H1 (cell line): ENCODE results near the gene THTPA. TPM values are rescaled to one million over a fixed set of nuclear protein-coding genes. Genes with fewer than 3 reads are reported as not detected.

Experiments used
- CTCF ChIA-PET: fragments of 300-600 bp; sonication (Branson Sonifier 250); formaldehyde crosslinking; loops from one replicate; lab custom pipeline; 2021; ENCODE audit not compliant: partially characterized antibody; lab: Charles Lee
- POLR2A ChIA-PET: fragments of 300-600 bp; sonication (Branson Sonifier 250); formaldehyde crosslinking; loops from one replicate; lab custom pipeline; 2021; ENCODE audit warnings: inconsistent platforms; ENCODE audit not compliant: partially characterized antibody; lab: Charles Lee
- DNase-seq, 2 experiments: peaks; one replicate each; pipeline versions ENCODE4 v3.0.0 to v3.0.0-alpha.2; 2010 to 2022; ENCODE audit warnings: low spot score in 2 of 2, low read depth in 1 of 2, mixed read lengths in 1 of 2
- FAIRE-seq: peaks from 2 replicates; lab custom pipeline; 2011; peaks lifted over from hg19 to GRCh38; lab: Jason Lieb, UNC
- H2AFZ ChIP-seq: 2 replicates; pipeline ENCODE4 v1.8.1; 2012; ENCODE audit warnings: low read length, inconsistent platforms
- H2AK5ac ChIP-seq: 2 replicates; pipeline ENCODE4 v1.6.1; 2013; ENCODE audit warnings: low read depth, low read length
- H2BK120ac ChIP-seq: replicated peaks from 2 replicates; pipeline ENCODE3; 2013; ENCODE audit warnings: low read depth, low read length, inconsistent platforms
- H2BK12ac ChIP-seq: 2 replicates; pipeline ENCODE4 v1.6.1; 2013; ENCODE audit warnings: low read depth, low read length
- H2BK15ac ChIP-seq: 2 replicates; pipeline ENCODE4 v1.6.1; 2013; ENCODE audit warnings: low read length
- H2BK20ac ChIP-seq: 2 replicates; pipeline ENCODE4 v1.6.1; 2013; ENCODE audit warnings: low read length
- H2BK5ac ChIP-seq: 2 replicates; pipeline ENCODE4 v1.6.1; 2013; ENCODE audit warnings: low read depth, low read length
- H3K14ac ChIP-seq: 2 replicates; pipeline ENCODE4 v1.6.1; 2013; ENCODE audit warnings: inconsistent platforms; ENCODE audit not compliant: insufficient read length
- H3K18ac ChIP-seq: 2 replicates; pipeline ENCODE4 v1.6.1; 2013; ENCODE audit warnings: low read length; ENCODE audit errors: extremely low read depth
- H3K23ac ChIP-seq: 2 replicates; pipeline ENCODE4 v1.6.1; 2013; ENCODE audit warnings: inconsistent platforms; ENCODE audit not compliant: insufficient read length
- H3K23me2 ChIP-seq: 2 replicates; pipeline ENCODE4 v1.6.1; 2013; ENCODE audit warnings: low read depth, low read length
- H3K27ac ChIP-seq: 2 replicates; pipeline ENCODE4 v1.6.1; 2011; ENCODE audit warnings: low read depth, low read length, inconsistent platforms
- H3K27me3 ChIP-seq, 4 experiments: replicated peaks in 1 of 4; 1 replicate in 1 of 4; 2 replicates in 3 of 4; pipeline versions ENCODE4 v1.6.1 to v1.8.1; 2011 to 2013; ENCODE audit warnings: low read length in 3 of 4, mild to moderate bottlenecking in 3 of 4, inconsistent platforms in 2 of 4, mixed read lengths in 2 of 4, moderate library complexity in 1 of 4; ENCODE audit not compliant: control insufficient read depth in 3 of 4, insufficient read depth in 3 of 4; ENCODE audit errors: extremely low read depth in 1 of 4
- H3K36me3 ChIP-seq, 4 experiments: 2 replicates each; pipeline versions ENCODE4 v1.6.1 to v1.8.1; 2011 to 2013; ENCODE audit warnings: mild to moderate bottlenecking in 4 of 4, low read length in 3 of 4, moderate library complexity in 2 of 4, control low read depth in 1 of 4, inconsistent platforms in 1 of 4; ENCODE audit not compliant: insufficient read depth in 4 of 4, control insufficient read depth in 2 of 4
- H3K4ac ChIP-seq: replicated peaks from 2 replicates; pipeline ENCODE3; 2013; ENCODE audit warnings: low read length, low read depth, mixed read lengths, inconsistent platforms; ENCODE audit not compliant: insufficient read length
- H3K4me1 ChIP-seq, 4 experiments: replicated peaks in 1 of 4; 1 replicate in 1 of 4; 2 replicates in 3 of 4; pipeline versions ENCODE4 v1.6.1 to v1.8.1; 2011 to 2013; ENCODE audit warnings: low read length in 3 of 4, inconsistent platforms in 2 of 4, mixed read lengths in 1 of 4; ENCODE audit not compliant: insufficient read depth in 4 of 4, control insufficient read depth in 3 of 4
- H3K4me2 ChIP-seq, 2 experiments: 2 replicates each; pipeline versions ENCODE4 v1.6.1 to v1.8.1; 2011 to 2013; ENCODE audit warnings: low read depth in 2 of 2, low read length in 2 of 2, control low read depth in 1 of 2, inconsistent platforms in 1 of 2, mild to moderate bottlenecking in 1 of 2; ENCODE audit not compliant: insufficient read depth in 1 of 2
- H3K4me3 ChIP-seq, 4 experiments: fragments of 200-600, 300-600 bp in 1 of 4; sonication (generic), shearing (Covaris generic), sonication (Bioruptor Twin) in 1 of 4; 2 replicates each; pipeline versions ENCODE4 v1.5.1 to v1.8.1; 2011 to 2016; ENCODE audit warnings: low read length in 4 of 4, low read depth in 3 of 4, control low read depth in 2 of 4, inconsistent platforms in 2 of 4, mild to moderate bottlenecking in 2 of 4, mixed read lengths in 1 of 4, moderate library complexity in 1 of 4; ENCODE audit not compliant: insufficient read depth in 2 of 4; ENCODE audit errors: extremely low read depth in 1 of 4
- H3K56ac ChIP-seq: replicated peaks from 2 replicates; pipeline ENCODE3; 2013; ENCODE audit warnings: low read depth, mild to moderate bottlenecking, mixed read lengths, low read length, inconsistent platforms; ENCODE audit not compliant: insufficient read length
- H3K79me1 ChIP-seq: 2 replicates; pipeline ENCODE4 v1.6.1; 2013; ENCODE audit warnings: low read depth, low read length, control low read depth
- H3K79me2 ChIP-seq, 2 experiments: 2 replicates each; pipeline versions ENCODE4 v1.6.1 to v1.8.1; 2012 to 2013; ENCODE audit warnings: low read length in 2 of 2, mild to moderate bottlenecking in 2 of 2, inconsistent platforms in 1 of 2; ENCODE audit not compliant: insufficient read depth in 2 of 2, control insufficient read depth in 1 of 2
- H3K9ac ChIP-seq, 4 experiments: replicated peaks in 1 of 4; 1 replicate in 1 of 4; 2 replicates in 3 of 4; pipeline versions ENCODE4 v1.6.1 to v1.8.1; 2011 to 2013; ENCODE audit warnings: low read depth in 3 of 4, low read length in 3 of 4, control low read depth in 2 of 4, mild to moderate bottlenecking in 2 of 4, moderate library complexity in 2 of 4, inconsistent platforms in 1 of 4; ENCODE audit errors: extremely low read depth in 1 of 4
- H3K9me3 ChIP-seq, 2 experiments: 2 replicates each; pipeline versions ENCODE4 v1.6.1 to v1.8.1; 2012 to 2013; ENCODE audit warnings: mild to moderate bottlenecking in 2 of 2, moderate library complexity in 2 of 2, control low read depth in 1 of 2, inconsistent platforms in 1 of 2, low read depth in 1 of 2, low read length in 1 of 2, mixed read lengths in 1 of 2; ENCODE audit not compliant: insufficient read depth in 2 of 2
- H4K20me1 ChIP-seq, 2 experiments: replicated peaks in 1 of 2; 2 replicates each; pipeline versions ENCODE3 to v1.8.1; 2011 to 2013; ENCODE audit warnings: inconsistent platforms in 2 of 2, low read length in 2 of 2, mild to moderate bottlenecking in 1 of 2; ENCODE audit not compliant: insufficient read depth in 2 of 2, control insufficient read depth in 1 of 2
- H4K5ac ChIP-seq: 2 replicates; pipeline ENCODE4 v1.6.1; 2013; ENCODE audit warnings: low read length, low read depth, mixed read lengths, inconsistent platforms; ENCODE audit not compliant: insufficient read length
- H4K8ac ChIP-seq: 2 replicates; pipeline ENCODE4 v1.8.0; 2013; ENCODE audit warnings: mild to moderate bottlenecking, moderate library complexity, low read length, inconsistent platforms; ENCODE audit not compliant: insufficient read depth; ENCODE audit errors: extremely low read depth
- H4K91ac ChIP-seq: replicated peaks from 2 replicates; pipeline ENCODE3; 2013; ENCODE audit warnings: low read length, mixed read lengths, inconsistent platforms; ENCODE audit not compliant: insufficient read length
- EP300 ChIP-seq, 2 experiments: IDR thresholded peaks; 1 replicate in 1 of 2; 2 replicates in 1 of 2; pipeline ENCODE4 v1.6.1; 2011 to 2012; ENCODE audit warnings: low read depth in 2 of 2, low read length in 2 of 2, mild to moderate bottlenecking in 2 of 2, borderline replicate concordance in 1 of 2, inconsistent platforms in 1 of 2, moderate library complexity in 1 of 2
- RAD21 ChIP-seq, 2 experiments: IDR thresholded peaks in 1 of 2; conservative IDR thresholded peaks in 1 of 2; 2 replicates each; pipeline ENCODE4 v1.6.1; 2011; ENCODE audit warnings: low read depth in 2 of 2, low read length in 2 of 2, improper control_type of control experiment in 1 of 2, inconsistent platforms in 1 of 2, mild to moderate bottlenecking in 1 of 2, moderate library complexity in 1 of 2
- WGBS, 2 experiments: shearing (Covaris generic) in 1 of 2; methylation state at CpG; one replicate each; pipeline versions ENCODE4 v1.1.6 to v1.1.7; 2013 to 2015; ENCODE audit warnings: low lambda C conversion rate in 2 of 2, mixed read lengths in 2 of 2, inconsistent platforms in 1 of 2, low coverage in 1 of 2, missing lambda C conversion rate in 1 of 2; ENCODE audit not compliant: insufficient replicate concordance in 2 of 2, insufficient coverage in 1 of 2, insufficient read length in 1 of 2; ENCODE audit errors: extremely low coverage in 1 of 2, missing lambda C conversion rate in 1 of 2; 5-methylcytosine and 5-hydroxymethylcytosine counted together
- polyA plus RNA-seq, 7 experiments: library from polyadenylated mRNA; depleted of rRNA in 3 of 7; stranded (reverse) in 5 of 7; unstranded in 2 of 7; fragments of >200 nt in 5 of 7; fragments of 200-250 nt in 2 of 7; gene quantifications; 1 replicate in 5 of 7; 2 replicates in 1 of 7; 4 replicates in 1 of 7; pipeline versions ENCODE4 v1.2.1 to v1.2.3, GENCODE V29; 2011 to 2013; ENCODE audit warnings: missing spikeins in 2 of 7, mixed read lengths in 2 of 7
- total RNA-seq: library from RNA; stranded (reverse); fragmentation: NEBNext Ultra II Directional; extraction: Animal tissue kit (Norgen Biotek cat#: 25700); gene quantifications from 2 replicates; pipeline ENCODE4 v1.2.1, GENCODE V29; 2021
- TF ChIP-seq, protein P1 (sequence below), 3 experiments: IDR thresholded peaks; 1 replicate in 2 of 3; 2 replicates in 1 of 3; pipeline versions ENCODE4 v1.5.1 to v1.6.1; 2011; ENCODE audit warnings: low read length in 3 of 3, mild to moderate bottlenecking in 3 of 3, inconsistent platforms in 2 of 3, low read depth in 1 of 3, moderate library complexity in 1 of 3; ENCODE audit not compliant: insufficient read depth in 1 of 3; ENCODE audit errors: control extremely low read depth in 1 of 3

The THTPA gene
- total and polyA plus RNA-seq, 2 of the 8 experiments (the other 6 are each of a cell fraction or from before 2014, with no cell fraction given), result 16.6 to 19.0 TPM

GRCh38 chr14:23525611-23526010 lies 30.5 kb upstream of the THTPA start:
- H3K23me2 ChIP-seq, result no peaks in the 10 kb centered on the region
- peaks cover 0 to 3% (median 1%) of the 10 kb centered on the region in 4 experiments; a peak in 3 of 7 replicates for H3K4me1 ChIP-seq
- no peak overlapping the region for H3K14ac ChIP-seq
- H3K9ac ChIP-seq, result no peak overlapping the region
- 94% methylated on average over 3 of the region's 8 CpGs; no CpG with 5 or more reads in 1 of the 2 experiments for WGBS, 2 experiments
- no peak overlapping the region for H4K91ac ChIP-seq
- H2BK15ac ChIP-seq, result no peak overlapping the region
- no peak overlapping the region for H2AFZ ChIP-seq
- peaks cover 2 to 45% (median 25%) of the 10 kb centered on the region in 4 experiments for H3K36me3 ChIP-seq
- CTCF ChIA-PET, result interaction anchor here (0.6 to 70.5 kb wide), 6 partner anchors 8 to 103 kb away, joined by 5 to 2092 read pairs (median 8); partner anchors contain the start of genes AP1G2, NGDN, THTPA and ZFHX2
- no peak overlapping the region for H3K56ac ChIP-seq
- no peak overlapping the region for H2BK20ac ChIP-seq
- H3K4ac ChIP-seq, result no peak overlapping the region
- no peak overlapping the region for H2AK5ac ChIP-seq
- H3K79me1 ChIP-seq, result no peaks in the 10 kb centered on the region
- no peak overlapping the region for H3K18ac ChIP-seq
- no peaks in the 10 kb centered on the region for H3K79me2 ChIP-seq
- H3K4me2 ChIP-seq, result no peak overlapping the region
- H3K9me3 ChIP-seq, result no peaks in the 10 kb centered on the region
- H4K5ac ChIP-seq, result no peak overlapping the region
- POLR2A ChIA-PET, result interaction anchor here (0.8 to 52.7 kb wide), 5 partner anchors 3 to 47 kb away, joined by 3 to 1523 read pairs (median 4); partner anchors contain the start of genes AP1G2, THTPA and ZFHX2
- peaks cover 0 to 3% of the 10 kb centered on the region in 2 experiments for H4K20me1 ChIP-seq
- H2BK12ac ChIP-seq, result no peak overlapping the region
- H4K8ac ChIP-seq, result no peak overlapping the region
- FAIRE-seq (no peak), DNase-seq (no peak)
- H3K4me3 ChIP-seq, result no peak overlapping the region
- no peaks in the 10 kb centered on the region for H3K27me3 ChIP-seq
- TF ChIP-seq RAD21 (IDR thresholded peaks at IDR 0.05 in 1 of 2, conservative IDR thresholded peaks at IDR 0.05 in 1 of 2; ENCODE audit: low read depth in 2 of 2, low read length in 2 of 2) (peak; percentile 5 to 34; a peak in 1 of 4 replicates), EP300 (IDR thresholded peaks at IDR 0.05; ENCODE audit: borderline replicate concordance in 1 of 2, low read depth in 2 of 2, low read length in 2 of 2) (no peak)
- TF ChIP-seq, protein P1, sequence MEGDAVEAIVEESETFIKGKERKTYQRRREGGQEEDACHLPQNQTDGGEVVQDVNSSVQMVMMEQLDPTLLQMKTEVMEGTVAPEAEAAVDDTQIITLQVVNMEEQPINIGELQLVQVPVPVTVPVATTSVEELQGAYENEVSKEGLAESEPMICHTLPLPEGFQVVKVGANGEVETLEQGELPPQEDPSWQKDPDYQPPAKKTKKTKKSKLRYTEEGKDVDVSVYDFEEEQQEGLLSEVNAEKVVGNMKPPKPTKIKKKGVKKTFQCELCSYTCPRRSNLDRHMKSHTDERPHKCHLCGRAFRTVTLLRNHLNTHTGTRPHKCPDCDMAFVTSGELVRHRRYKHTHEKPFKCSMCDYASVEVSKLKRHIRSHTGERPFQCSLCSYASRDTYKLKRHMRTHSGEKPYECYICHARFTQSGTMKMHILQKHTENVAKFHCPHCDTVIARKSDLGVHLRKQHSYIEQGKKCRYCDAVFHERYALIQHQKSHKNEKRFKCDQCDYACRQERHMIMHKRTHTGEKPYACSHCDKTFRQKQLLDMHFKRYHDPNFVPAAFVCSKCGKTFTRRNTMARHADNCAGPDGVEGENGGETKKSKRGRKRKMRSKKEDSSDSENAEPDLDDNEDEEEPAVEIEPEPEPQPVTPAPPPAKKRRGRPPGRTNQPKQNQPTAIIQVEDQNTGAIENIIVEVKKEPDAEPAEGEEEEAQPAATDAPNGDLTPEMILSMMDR (IDR thresholded peaks at IDR 0.05; ENCODE audit: control extremely low read depth in 1 of 3, insufficient read depth in 1 of 3, low read depth in 1 of 3, low read length in 3 of 3), result peak in 2 of 3 experiments; percentile 10 to 13; a peak in 3 of 4 replicates
- H3K27ac ChIP-seq, result no peak overlapping the region
- H2BK120ac ChIP-seq, result no peak overlapping the region
- H3K23ac ChIP-seq, result no peak overlapping the region
- H2BK5ac ChIP-seq, result no peak overlapping the region
